ENCODE data around the gene HOXA5. TPM values are rescaled to one million over a fixed set of nuclear protein-coding genes. Genes with fewer than 3 reads are reported as not detected.
A peak's percentile ranks its signal among the peaks of the same experiment; 100 is the strongest.

Gene HOXA5
- total RNA-seq, 1 donor from 2014 or later: not detected

- Mint-ChIP-seq H3K36me3 (ENCODE audit: low read depth) (peaks cover 3% of the 10 kb centered on the region), H3K27me3 (ENCODE audit: insufficient read depth) (peaks cover 49% of the 10 kb centered on the region), H3K4me1 (ENCODE audit: low read depth) (peaks cover 33% of the 10 kb centered on the region), H3K9me3 (no peaks in the 10 kb centered on the region), H3K4me3 (peak overlapping the region; percentile 33), H3K27ac (no peak overlapping the region)
- intact Hi-C loops (cut with micrococcal nuclease): loop anchor here (5.0 kb wide), 1 partner anchor 1021 kb away; no protein-coding TSS in a partner anchor
- no peak for DNase-seq (ENCODE audit: low spot score)
Measured at GRCh38 chr7:27131390-27131819, 12.1 kb downstream of the HOXA5 start.

- H3K36me3 Mint-ChIP-seq (ENCODE audit: low read depth): peaks cover 3% of the 10 kb centered on the region
- no peaks in the 10 kb centered on the region for H3K9me3 Mint-ChIP-seq
- peak; percentile 67 for DNase-seq (ENCODE audit: low spot score)
- intact Hi-C loops (cut with micrococcal nuclease): loop anchor here (5.0 kb wide), 1 partner anchor 1022 kb away; no protein-coding TSS in a partner anchor
- peak within 1 kb of the TSS; percentile 51 for H3K4me3 Mint-ChIP-seq
- peaks cover 51% of the 10 kb centered on the region for H3K27me3 Mint-ChIP-seq (ENCODE audit: insufficient read depth)
- H3K27ac Mint-ChIP-seq: no peak within 1 kb of the TSS
- H3K4me1 Mint-ChIP-seq (ENCODE audit: low read depth): peaks cover 27% of the 10 kb centered on the region
Measured at GRCh38 chr7:27130540-27131389, 12.7 kb downstream of the HOXA5 start, which contains the start of gene HOXA4. Gene HOXA4 (minus strand): TSS chr7:27130757. CDS start chr7:27130733, 24 bp downstream.

- H3K27me3 Mint-ChIP-seq (ENCODE audit: insufficient read depth): peaks cover 53% of the 10 kb centered on the region
- H3K36me3 Mint-ChIP-seq (ENCODE audit: low read depth): peaks cover 3% of the 10 kb centered on the region
- H3K4me1 Mint-ChIP-seq (ENCODE audit: low read depth): peaks cover 19% of the 10 kb centered on the region
- peak overlapping the region; percentile 15 for H3K4me3 Mint-ChIP-seq
- intact Hi-C loops (cut with micrococcal nuclease): loop anchor here (5.0 kb wide), 1 partner anchor 1022 kb away; no protein-coding TSS in a partner anchor
- H3K9me3 Mint-ChIP-seq: no peaks in the 10 kb centered on the region
- no peak overlapping the region for H3K27ac Mint-ChIP-seq
- no peak for DNase-seq (ENCODE audit: low spot score)
Measured at GRCh38 chr7:27129729-27130539, 13.5 kb downstream of the HOXA5 start.

GRCh38 chr7:27128776-27129728 lies 14.4 kb downstream of the HOXA5 start:
- Mint-ChIP-seq H3K9me3 (no peaks in the 10 kb centered on the region), H3K4me3 (peak overlapping the region; percentile 15), H3K4me1 (ENCODE audit: low read depth) (peaks cover 10% of the 10 kb centered on the region), H3K27me3 (ENCODE audit: insufficient read depth) (peaks cover 54% of the 10 kb centered on the region), H3K36me3 (ENCODE audit: low read depth) (peaks cover 3% of the 10 kb centered on the region), H3K27ac (no peak overlapping the region)
- no peak for DNase-seq (ENCODE audit: low spot score)
- intact Hi-C loops (cut with micrococcal nuclease): no loop called here

- Mint-ChIP-seq H3K36me3 (ENCODE audit: low read depth) (no peaks in the 10 kb centered on the region), H3K4me3 (no peak overlapping the region), H3K9me3 (no peaks in the 10 kb centered on the region), H3K4me1 (ENCODE audit: low read depth) (peaks cover under 1% of the 10 kb centered on the region), H3K27ac (no peak overlapping the region), H3K27me3 (ENCODE audit: insufficient read depth) (peaks cover 47% of the 10 kb centered on the region)
- DNase-seq (ENCODE audit: low spot score): no peak
- intact Hi-C loops (cut with micrococcal nuclease): no loop called here
Measured at GRCh38 chr7:27128034-27128433, 15.4 kb downstream of the HOXA5 start.

GRCh38 chr7:27126596-27127327 lies 16.7 kb downstream of the HOXA5 start:
- Mint-ChIP-seq H3K27ac (no peak overlapping the region), H3K36me3 (ENCODE audit: low read depth) (no peaks in the 10 kb centered on the region), H3K4me3 (no peak overlapping the region), H3K4me1 (ENCODE audit: low read depth) (no peaks in the 10 kb centered on the region), H3K27me3 (ENCODE audit: insufficient read depth) (peaks cover 38% of the 10 kb centered on the region), H3K9me3 (no peaks in the 10 kb centered on the region)
- DNase-seq (ENCODE audit: low spot score): no peak
- intact Hi-C loops (cut with micrococcal nuclease): no loop called here

- Mint-ChIP-seq H3K36me3 (ENCODE audit: low read depth) (no peaks in the 10 kb centered on the region), H3K4me3 (no peak overlapping the region), H3K4me1 (ENCODE audit: low read depth) (no peaks in the 10 kb centered on the region), H3K27me3 (ENCODE audit: insufficient read depth) (peaks cover 34% of the 10 kb centered on the region), H3K27ac (no peak overlapping the region), H3K9me3 (no peaks in the 10 kb centered on the region)
- intact Hi-C loops (cut with micrococcal nuclease): no loop called here
- no peak for DNase-seq (ENCODE audit: low spot score)
Measured at GRCh38 chr7:27125986-27126394, 17.5 kb downstream of the HOXA5 start.

- no peak overlapping the region for H3K27ac Mint-ChIP-seq
- H3K36me3 Mint-ChIP-seq (ENCODE audit: low read depth): no peaks in the 10 kb centered on the region
- DNase-seq (ENCODE audit: low spot score): no peak
- peaks cover 34% of the 10 kb centered on the region for H3K27me3 Mint-ChIP-seq (ENCODE audit: insufficient read depth)
- H3K9me3 Mint-ChIP-seq: no peaks in the 10 kb centered on the region
- no peaks in the 10 kb centered on the region for H3K4me1 Mint-ChIP-seq (ENCODE audit: low read depth)
- H3K4me3 Mint-ChIP-seq: no peak overlapping the region
- intact Hi-C loops (cut with micrococcal nuclease): no loop called here
Measured at GRCh38 chr7:27124902-27125689, 18.4 kb downstream of the HOXA5 start.

GRCh38 chr7:27124096-27124901 lies 19.2 kb downstream of the HOXA5 start:
- Mint-ChIP-seq H3K4me3 (no peak overlapping the region), H3K4me1 (ENCODE audit: low read depth) (no peaks in the 10 kb centered on the region), H3K36me3 (ENCODE audit: low read depth) (no peaks in the 10 kb centered on the region), H3K27me3 (ENCODE audit: insufficient read depth) (peaks cover 37% of the 10 kb centered on the region), H3K27ac (no peak overlapping the region), H3K9me3 (no peaks in the 10 kb centered on the region)
- no peak for DNase-seq (ENCODE audit: low spot score)
- intact Hi-C loops (cut with micrococcal nuclease): no loop called here

- Mint-ChIP-seq H3K4me3 (no peak overlapping the region), H3K9me3 (no peaks in the 10 kb centered on the region), H3K27me3 (ENCODE audit: insufficient read depth) (peaks cover 35% of the 10 kb centered on the region), H3K4me1 (ENCODE audit: low read depth) (no peaks in the 10 kb centered on the region), H3K36me3 (ENCODE audit: low read depth) (no peaks in the 10 kb centered on the region), H3K27ac (no peak overlapping the region)
- intact Hi-C loops (cut with micrococcal nuclease): no loop called here
- no peak for DNase-seq (ENCODE audit: low spot score)
Measured at GRCh38 chr7:27123477-27124053, 19.9 kb downstream of the HOXA5 start.

Data from activated T-helper 1 cell treated with anti-CD3 and anti-CD28 coated beads, Interleukin-12 subunit alpha, Interleukin-12 subunit beta, Interleukin-2, Interleukin-4 antibody, amounts not matched to agents 30 ng/mL and 10 ng/mL and 1 ng/mL, durations not matched to agents 14 hours and 24 hours and 36 hours (primary cell).